GM13977 (cell line): Measurements from ENCODE around the gene SLC30A9.

Experiments used
- DNase-seq: peaks from one replicate; pipeline ENCODE4 v3.0.0; 2012; ENCODE audit warnings: low spot score
- CTCF ChIP-seq: IDR thresholded peaks from 2 replicates; pipeline ENCODE4 v1.5.1; 2012; ENCODE audit warnings: mild to moderate bottlenecking, control low read depth; ENCODE audit not compliant: insufficient read depth; ENCODE audit errors: extremely low read depth, missing control alignments
- in situ Hi-C: fragments of 300-500 bp; cut with MboI; formaldehyde crosslinking; loops from one replicate; pipeline ENCODE4 v1.12.0; 2022; ENCODE audit warnings: low sequenced_read_pairs, low pct_unique_long_range_greater_than_20kb, mixed read lengths, inconsistent platforms; ENCODE audit not compliant: unreplicated experiment

The SLC30A9 gene

GRCh38 chr4:41994461-41994985, 4.2 kb downstream of the SLC30A9 start:
- in situ Hi-C loops = no loop called here
- no peak for TF ChIP-seq CTCF
- no peak for DNase-seq

GRCh38 chr4:41998019-41998418, 7.7 kb downstream of the SLC30A9 start:
- in situ Hi-C loops = no loop called here
- no peak for DNase-seq
- no peak for TF ChIP-seq CTCF

- no peak for TF ChIP-seq CTCF
- in situ Hi-C loops = no loop called here
- DNase-seq = no peak
These were observed 9.0 kb downstream of the SLC30A9 start for GRCh38 chr4:41999321-41999720.

- in situ Hi-C loops = no loop called here
- DNase-seq = no peak
- TF ChIP-seq CTCF = no peak
These were observed 17.9 kb downstream of the SLC30A9 start for GRCh38 chr4:42008011-42008786.

GRCh38 chr4:42015438-42015837, 25.1 kb downstream of the SLC30A9 start:
- TF ChIP-seq CTCF = no peak
- in situ Hi-C loops = no loop called here
- no peak for DNase-seq

GRCh38 chr4:42018451-42018850, 28.1 kb downstream of the SLC30A9 start:
- TF ChIP-seq CTCF = no peak
- in situ Hi-C loops = no loop called here
- no peak for DNase-seq

GRCh38 chr4:42048394-42048793, 58.1 kb downstream of the SLC30A9 start:
- in situ Hi-C loops = no loop called here
- DNase-seq = no peak
- TF ChIP-seq CTCF = no peak
